SW 1271 (cell line): ENCODE measurements around the gene TMEM225B.
"Not testable (repeated sequence)": the region's sequence is repeated elsewhere in the genome, so short reads cannot be mapped to it uniquely, and the experiment has no call there.

Experiments
- DNase-seq, 2 experiments: peaks; one replicate each; lab custom pipeline; 2025; lab: John Stamatoyannopoulos, UW

TMEM225B gene

GRCh38 chr7:99579281-99579955 is 18.6 kb upstream of the TMEM225B start:
- no peak for DNase-seq

GRCh38 chr7:99579956-99580777 is 17.9 kb upstream of the TMEM225B start:
- DNase-seq: no peak

GRCh38 chr7:99580778-99581332 is 17.2 kb upstream of the TMEM225B start:
- DNase-seq: not testable (repeated sequence)

DNA sequence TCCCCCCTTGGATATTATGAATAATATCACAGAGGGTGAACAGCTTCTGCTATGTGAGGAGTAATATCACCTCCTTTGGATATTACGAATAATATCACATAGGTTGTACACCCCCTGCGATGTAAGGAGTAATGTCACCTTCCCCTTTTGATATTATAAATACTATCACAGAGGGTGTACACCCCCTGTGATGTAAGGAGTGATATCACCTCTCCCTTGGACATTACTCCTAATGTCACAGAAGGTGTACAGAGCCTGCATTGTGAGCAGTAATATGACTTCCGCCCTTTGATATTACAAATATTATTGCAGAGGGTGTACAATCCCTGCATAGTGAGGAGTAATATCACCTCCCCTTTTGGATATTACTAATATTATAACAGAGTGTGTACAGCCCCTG is 9.2 kb upstream of the TMEM225B start:
- DNase-seq: no peak

DNA sequence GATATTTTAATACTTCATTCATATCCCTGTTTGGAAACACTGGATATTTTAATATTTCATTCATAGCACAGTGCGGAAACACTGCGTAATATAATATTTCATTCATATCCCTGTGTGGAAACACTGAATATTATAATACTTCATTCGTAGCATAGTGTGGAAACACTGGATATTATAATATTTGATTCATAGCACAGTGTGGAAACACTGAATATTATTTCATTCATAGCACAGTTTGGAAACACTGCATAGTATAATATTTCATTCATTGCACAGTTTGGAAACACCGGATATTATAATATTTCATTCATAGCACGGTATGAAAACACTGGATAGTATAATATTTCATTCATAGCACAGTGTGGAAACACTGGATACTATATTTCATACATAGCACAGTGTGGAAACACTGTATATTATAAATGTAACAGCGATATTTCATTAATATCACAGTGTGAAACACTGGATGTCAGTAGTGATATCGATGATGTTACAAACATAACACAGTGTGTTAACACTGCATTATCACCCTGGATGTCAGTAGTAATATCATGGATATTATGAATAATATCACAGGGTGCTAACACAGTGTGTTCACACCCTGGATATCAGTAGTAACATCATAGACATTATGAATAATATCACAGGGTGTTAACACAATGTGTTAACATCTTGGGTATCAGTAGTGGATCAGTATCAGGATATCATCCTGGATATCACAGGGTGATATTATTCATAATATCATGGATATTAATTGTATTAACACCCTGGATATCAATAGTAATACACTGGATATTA is 2.9 kb upstream of the TMEM225B start:
- DNase-seq: no peak

DNA sequence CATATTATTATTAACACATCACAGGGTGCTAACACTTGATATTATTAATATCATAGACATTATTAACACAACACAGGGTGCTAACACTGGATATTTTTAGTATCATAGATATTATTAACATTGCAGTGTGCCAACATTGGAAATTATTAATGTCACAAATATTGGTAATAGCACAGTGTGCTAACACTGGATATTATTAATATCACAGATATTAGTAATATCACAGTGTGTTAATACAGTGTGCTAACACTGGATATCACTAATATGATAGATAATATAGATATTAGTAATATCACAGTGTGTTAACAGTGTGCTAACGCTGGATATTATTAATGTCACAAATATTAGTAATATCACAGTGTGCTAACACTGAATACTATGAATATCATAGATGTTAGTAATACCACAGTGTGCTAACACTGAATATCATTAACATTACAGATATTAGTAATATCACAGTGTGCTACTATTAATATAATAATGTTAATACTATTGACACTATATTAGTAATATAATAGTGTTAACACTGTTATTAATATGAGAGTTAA is 1.6 kb upstream of the TMEM225B start:
- no peak for DNase-seq

GRCh38 chr7:99599836-99600235 is 1.8 kb downstream of the TMEM225B start:
- DNase-seq: no peak

- no peak for DNase-seq
These were observed 3.7 kb downstream of the TMEM225B start for GRCh38 chr7:99601656-99602310.

- no peak for DNase-seq
These were observed 7.5 kb downstream of the TMEM225B start for GRCh38 chr7:99605527-99605926.

- DNase-seq: no peak
These were observed 8.5 kb downstream of the TMEM225B start for GRCh38 chr7:99606531-99606930.

DNA sequence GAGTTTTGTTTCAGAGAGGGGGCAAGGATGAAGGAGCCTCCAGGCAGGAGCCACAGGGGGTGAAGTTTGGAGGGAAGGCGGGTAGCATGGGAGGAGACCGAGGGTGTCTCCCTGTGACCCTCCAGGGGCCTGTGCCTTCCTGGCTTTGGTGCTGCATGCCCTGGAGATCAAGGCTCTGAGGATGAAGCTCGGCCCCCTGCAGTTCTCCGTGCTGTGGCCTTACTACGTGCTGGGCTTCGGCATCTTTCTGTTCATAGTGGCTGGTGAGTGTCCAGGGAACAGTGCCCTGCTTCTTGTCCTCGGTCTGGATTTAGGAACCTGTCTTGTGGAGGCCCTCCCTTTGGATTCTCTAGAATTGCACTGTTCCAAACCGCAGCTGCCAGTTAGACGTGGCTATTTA is 9.5 kb downstream of the TMEM225B start:
- DNase-seq: no peak

GRCh38 chr7:99614495-99614894 is 16.4 kb downstream of the TMEM225B start:
- DNase-seq: no peak

- DNase-seq: no peak
These were observed 17.9 kb downstream of the TMEM225B start for GRCh38 chr7:99615989-99616358.

- DNase-seq: peak; percentile 88 to 89
These were observed 18.5 kb downstream of the TMEM225B start, which contains the start of gene ZSCAN25 for GRCh38 chr7:99616359-99617191. ZSCAN25 (plus strand) TSS chr7:99616946; CDS start chr7:99619607, 2,661 bp downstream.

- DNase-seq: no peak
These were observed 19.2 kb downstream of the TMEM225B start for GRCh38 chr7:99617192-99617781.

DNA sequence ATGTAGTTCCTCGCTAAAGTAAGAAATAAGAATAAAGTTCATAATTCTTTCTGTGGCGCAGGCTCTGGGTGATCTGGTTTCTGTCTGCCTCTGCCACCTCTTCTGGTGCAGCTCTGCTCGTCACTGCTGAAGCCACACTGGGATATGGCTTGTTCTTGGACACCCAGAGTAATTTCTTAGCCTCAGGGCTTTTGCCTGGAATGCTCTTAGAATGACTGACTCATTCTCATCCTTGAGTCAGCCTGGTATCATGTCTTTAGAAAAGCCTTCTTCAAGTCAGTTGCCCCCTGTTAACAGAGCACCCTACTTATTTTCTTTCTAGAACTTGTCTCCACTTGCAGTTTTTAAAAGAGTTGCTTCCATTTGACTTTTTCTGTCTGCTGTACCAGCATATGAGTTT is 20.7 kb downstream of the TMEM225B start:
- DNase-seq: peak in 1 of 2 experiments; percentile 59

DNA sequence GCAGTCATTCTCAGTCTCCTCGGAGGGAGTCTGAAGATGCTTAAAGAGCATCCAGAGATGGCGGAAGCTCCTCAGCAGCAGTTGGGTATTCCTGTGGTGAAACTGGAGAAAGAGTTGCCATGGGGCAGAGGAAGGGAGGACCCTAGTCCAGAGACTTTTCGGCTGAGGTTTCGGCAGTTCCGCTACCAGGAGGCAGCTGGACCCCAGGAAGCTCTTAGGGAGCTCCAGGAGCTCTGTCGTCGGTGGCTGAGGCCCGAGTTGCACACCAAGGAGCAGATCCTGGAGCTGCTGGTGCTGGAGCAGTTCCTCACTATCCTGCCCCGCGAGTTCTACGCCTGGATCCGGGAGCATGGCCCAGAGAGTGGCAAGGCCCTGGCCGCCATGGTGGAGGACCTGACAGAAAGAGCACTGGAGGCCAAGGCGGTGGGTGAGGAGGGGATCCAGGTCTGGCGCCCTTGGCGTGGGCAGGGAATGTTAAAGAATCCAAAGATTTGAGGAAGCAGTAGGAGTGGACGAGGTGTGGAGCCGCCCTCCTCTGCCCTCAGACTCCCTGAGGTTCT is 21.6 kb downstream of the TMEM225B start:
- DNase-seq: no peak

GRCh38 chr7:99621271-99621670 is 23.2 kb downstream of the TMEM225B start:
- no peak for DNase-seq

DNA sequence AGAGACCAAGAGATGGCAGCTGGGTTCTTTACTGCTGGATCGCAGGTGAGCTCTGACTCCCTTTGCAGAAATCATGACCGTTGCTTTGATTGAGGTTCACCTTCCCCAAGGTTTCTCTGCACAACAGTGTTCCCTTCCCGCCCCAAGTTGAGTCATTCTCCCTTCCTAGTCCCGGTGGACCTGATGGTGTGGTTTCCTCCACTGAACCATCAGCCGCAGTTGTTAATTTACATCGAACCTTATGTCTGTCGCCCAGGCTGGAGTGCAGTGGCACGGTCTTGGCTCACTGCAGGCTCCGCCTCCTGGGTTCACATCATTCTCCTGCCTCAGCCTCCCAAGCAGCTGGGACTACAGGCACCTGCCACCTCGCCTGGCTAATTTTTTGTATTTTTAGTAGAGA is 24.5 kb downstream of the TMEM225B start:
- no peak for DNase-seq
